ENCODE results near the gene DRAM1.
A peak's percentile ranks its signal among the peaks of the same experiment; 100 is the strongest.
"Not testable (repeated sequence)": the region's sequence is repeated elsewhere in the genome, so short reads cannot be mapped to it uniquely, and the experiment has no call there.

Gene DRAM1

DNA sequence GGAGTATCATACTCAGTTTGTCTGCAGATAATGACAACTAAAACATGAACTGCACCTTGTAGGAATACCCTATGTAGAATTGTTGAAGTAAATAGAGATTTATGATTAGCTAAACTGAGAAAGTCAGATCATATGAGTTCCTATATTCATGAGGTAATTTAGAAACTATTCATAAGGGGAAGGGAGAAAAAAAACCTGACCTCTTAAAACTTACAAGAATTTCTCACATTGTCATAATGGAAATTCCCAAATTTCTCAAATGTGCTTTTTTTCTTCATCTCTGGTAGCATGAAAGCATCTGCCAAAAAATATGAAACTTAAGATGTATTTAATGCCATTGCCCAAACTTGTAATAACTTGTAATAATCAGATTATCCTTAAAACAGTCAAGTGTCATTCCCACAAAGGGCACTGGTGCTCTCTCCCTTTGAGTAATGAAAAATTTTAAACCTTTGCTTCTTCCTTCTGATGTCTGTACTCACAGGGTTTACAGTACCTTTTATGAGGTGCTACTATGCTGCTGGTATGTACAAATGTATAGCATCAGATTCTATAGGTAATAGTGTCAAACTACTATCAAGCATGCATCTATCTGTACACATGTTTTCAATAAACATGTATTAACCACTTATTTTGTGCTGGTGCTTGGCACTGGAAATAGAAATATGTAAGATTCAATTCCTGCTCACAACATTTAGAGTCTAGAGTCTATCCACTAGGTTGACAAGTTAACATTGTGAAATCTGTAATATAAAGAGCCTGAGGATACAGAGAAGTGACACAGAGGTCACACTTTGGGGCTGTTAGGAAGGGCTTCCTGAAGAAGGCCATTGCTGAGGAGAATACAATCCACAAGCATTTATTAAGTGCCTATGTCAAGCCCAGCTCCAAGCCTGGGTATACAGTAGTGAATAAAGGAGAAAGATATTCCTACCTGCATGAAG lies 17.4 kb upstream of the DRAM1 start:
- no peak for DNase-seq

GRCh38 chr12:101861688-101862087 lies 15.7 kb upstream of the DRAM1 start:
- not testable (repeated sequence) for DNase-seq

DNA sequence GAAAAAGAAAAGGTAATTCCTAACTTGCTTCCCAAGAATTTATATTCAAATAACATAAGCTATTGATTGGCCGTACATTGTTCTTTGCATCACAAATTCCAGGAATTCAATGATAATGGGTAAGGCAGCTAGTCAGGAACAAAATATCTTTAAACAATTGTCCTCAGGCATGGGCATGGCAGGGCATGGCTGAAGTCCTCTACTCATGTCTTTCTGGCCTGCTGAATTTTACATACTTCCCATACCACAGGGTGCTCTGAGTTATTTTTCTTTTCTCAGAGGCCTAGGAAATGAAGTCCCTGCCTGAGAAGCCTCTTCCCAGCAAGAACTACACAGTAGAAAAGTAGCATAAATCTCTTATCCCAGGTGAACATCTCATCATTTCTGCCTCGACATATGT lies 15.1 kb upstream of the DRAM1 start:
- no peak for DNase-seq

DNA sequence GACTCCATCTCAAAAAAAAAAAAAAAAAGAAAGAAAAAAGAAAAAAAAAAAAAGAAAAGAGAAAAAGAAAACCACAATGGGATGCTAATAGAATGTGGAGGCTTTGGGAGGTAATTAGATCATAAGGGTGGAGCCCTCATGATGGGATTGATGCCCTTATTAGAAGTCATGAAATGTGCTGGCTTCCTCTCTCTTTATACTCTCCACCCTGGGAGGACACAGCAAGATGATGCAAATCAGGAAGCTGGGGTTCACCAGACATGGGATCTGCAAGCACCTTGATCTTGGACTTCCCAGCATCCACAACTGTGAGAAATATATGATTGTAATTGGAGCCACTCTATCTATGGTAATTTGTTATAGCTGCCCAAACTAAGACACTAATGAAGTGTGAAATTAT lies 13.4 kb upstream of the DRAM1 start:
- DNase-seq = no peak

- no peak for DNase-seq
Measured at GRCh38 chr12:101866615-101867373, 10.6 kb upstream of the DRAM1 start.

- DNase-seq = not testable (repeated sequence)
Measured at GRCh38 chr12:101867619-101868018, 9.8 kb upstream of the DRAM1 start.

DNA sequence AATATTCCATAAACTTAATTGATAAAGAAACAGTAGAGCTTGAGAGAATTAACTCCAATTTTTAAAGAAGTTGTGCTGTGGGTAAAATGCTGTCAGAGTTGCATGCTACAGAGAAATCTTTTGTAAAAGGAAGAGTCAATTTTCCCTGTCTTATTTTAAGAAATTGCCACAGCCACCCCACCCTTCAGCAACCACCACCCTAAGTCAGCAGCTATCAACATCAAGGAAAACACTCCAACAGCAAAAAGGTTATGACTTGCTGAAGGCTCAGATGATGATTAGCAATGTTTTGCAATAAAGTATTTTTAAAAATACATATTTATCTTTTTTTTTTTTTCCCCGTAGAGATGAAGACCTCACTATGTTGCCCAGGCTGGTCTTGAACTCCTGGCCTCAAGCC lies 6.5 kb upstream of the DRAM1 start:
- no peak for DNase-seq

DNA sequence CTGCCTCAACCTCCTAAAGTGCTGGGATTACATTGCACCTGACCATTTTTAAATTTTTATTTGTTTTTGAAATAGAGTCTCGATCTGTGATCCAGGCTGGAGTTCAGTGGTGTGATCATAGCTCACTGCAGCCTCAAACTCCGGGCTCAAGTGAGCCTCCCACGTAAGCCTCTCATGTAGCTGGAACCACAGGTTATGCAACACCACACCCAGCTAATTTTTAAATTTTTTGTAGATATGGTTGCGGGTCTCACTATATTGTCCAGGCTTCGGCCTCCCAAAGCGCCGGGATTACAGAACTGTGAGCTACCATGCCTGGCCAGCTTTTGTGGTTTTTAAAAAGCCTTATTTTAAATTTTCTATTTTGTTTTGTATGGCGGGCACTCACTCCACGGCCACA lies 2.2 kb upstream of the DRAM1 start:
- DNase-seq = no peak

DNA sequence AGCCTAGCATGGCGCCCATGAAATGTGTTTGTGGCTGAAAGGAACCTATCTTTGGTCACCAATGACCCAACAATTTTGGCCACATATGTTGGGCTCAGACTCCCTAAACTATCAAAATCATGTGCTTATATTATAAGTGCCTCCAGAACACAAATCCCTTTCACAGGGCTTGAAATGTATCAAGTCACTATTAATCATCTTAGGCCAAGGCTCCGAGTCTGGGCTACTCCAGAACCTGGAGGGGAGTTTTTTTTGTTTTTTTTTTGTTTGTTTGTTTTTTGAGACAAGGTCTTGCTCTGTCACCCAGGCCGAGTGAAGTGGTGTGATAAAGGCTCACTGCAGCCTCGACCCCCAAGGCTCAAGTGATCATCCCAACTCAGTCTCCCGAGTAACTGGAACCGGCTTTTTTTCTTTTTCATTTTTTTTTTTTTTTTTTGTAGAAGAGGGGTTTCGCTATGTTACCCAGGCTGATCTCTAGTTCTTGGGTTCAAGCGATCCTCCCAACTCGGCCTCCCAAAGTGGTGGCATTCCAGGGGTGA lies 989 bp upstream of the DRAM1 start:
- no peak for DNase-seq

GRCh38 chr12:101877806-101878242 lies 444 bp downstream of the DRAM1 start:
- no peak for DNase-seq

DNA sequence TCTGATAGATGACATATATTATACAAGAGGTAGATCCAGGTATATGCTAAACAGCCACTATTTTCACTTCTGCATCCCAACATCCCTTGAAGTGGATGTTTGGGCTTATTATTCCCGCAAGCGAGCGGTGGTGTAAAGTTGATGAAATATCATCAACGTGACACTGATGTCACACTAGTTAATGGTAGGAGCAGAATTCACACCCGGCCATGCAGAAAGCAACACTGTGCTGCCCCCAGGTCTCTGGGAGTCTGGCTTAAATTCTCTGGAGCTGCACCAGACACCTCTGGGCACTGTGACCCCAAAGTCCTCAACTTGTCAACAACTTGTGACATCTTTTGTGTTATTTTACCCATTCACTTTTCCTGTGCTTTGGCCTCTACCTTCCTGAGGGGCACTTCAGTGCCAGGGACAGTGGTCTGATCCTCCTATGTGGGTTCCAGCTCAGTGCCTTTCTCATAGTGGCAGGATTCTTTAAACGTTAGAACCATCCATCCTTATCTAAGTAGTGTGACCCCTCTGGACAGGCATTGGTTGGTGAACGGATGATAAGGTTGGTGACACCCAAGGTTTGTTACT lies 952 bp downstream of the DRAM1 start:
- DNase-seq = no peak

DNA sequence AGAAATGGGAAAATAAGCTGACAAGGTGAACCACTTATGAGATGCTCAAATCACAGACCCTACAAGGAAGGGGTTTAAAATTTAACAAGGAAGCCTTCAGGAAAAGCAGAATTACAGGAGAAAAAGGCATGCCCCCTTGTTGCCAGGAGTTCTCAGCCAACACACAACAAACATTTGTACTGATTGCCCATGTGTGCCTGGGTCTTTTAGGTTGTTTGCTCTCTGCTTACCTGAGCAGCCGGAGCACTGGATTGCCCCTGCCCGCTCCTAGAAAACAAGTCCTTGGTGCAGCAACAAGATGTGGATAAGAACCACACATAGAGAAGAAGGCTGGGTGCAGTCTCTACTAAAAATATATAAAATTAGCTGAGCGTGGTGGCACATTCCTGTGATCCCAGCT lies 3.4 kb downstream of the DRAM1 start:
- no peak for DNase-seq

DNA sequence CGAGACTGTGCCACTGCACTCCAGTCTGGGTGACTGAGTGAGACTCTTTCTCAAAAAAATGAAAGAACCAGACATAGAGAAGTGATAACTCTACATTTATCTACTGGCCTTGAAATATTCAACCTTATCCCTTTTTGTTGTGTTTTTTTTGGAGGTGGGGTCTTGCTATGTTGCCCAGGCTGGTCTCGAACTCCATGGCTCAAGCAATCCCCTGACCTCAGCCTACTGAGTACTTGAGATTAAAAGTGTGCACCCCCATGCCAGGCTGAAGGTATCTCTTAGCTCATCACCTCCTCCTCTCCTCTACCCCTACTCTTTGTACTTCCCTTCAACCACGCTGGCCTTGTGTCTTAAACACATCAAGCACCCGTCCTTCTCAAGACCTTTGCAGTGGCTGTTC lies 3.8 kb downstream of the DRAM1 start:
- DNase-seq = no peak

- DNase-seq = no peak
Measured at GRCh38 chr12:101884174-101884573, 6.8 kb downstream of the DRAM1 start.

GRCh38 chr12:101884781-101885340 lies 7.5 kb downstream of the DRAM1 start:
- not testable (repeated sequence) for DNase-seq

GRCh38 chr12:101885912-101886561 lies 8.7 kb downstream of the DRAM1 start:
- DNase-seq = no peak

DNA sequence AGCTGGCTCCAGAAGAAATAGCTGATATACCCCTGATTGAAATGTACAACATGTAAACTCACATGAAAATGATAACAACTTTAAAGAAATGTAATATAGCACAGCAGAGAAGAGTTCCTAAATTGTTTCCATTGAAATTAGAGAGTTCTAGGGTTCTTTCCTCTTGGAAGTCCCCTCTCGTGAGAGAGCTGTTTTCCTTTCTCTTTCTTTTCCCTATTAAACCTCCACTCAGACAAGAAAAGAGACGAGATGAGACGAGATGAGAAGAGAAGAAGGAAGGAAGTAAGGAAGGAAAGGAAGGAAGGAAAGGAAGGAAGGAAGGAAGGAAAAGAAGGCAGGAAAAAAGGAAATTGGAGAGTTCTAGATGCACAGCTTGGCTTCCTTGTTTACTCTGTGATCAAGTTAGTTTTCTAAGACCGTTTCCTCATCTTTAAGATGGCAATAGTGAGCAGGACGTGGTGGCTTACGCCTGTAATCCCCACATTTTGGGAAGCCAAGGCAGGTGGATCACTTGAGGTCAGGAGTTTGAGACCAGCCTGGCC lies 11.9 kb downstream of the DRAM1 start:
- DNase-seq = no peak

DNA sequence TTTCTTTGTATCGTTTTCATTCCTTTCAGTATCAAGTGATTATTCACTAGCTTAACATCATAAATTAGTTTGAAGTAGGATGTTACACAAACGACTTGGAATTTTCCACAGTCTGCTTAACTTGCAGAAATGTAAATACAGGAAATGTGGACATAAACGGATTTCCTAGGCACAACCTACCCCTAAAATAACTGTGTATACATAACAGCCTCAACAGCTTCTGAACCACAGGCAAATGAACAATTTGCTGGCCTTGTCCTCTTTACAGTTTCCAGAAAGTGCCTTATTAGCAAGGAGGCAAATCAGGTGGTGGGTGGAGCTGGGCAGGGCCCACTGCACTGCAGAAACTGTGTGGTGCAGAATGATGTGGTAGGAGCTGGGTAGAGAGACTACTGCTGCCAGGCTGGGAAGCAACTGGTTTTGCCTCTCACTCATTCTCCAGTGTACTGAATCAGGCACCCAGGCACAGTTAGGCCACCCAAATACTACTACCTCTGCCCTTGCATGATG lies 14.1 kb downstream of the DRAM1 start:
- peak in 1 of 5 experiments; percentile 11 for DNase-seq

DNA sequence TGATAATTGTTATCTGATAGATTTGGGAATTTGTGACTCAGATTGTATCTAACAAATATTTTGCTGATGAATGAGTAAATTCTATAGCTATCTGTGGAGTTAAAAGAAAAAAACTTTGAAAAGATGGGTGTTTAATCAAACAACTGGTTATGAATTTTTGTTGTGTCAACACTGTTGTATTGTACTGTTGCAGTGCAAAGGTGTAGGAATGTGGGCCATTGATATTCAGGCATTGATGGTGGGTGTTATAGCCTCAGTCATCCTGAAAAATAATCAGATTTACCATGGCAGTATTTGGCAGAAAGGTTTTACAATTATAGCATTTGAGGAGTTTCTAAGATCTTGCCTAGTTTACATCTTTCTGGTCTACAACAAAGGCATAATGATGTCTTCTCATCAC lies 15.4 kb downstream of the DRAM1 start:
- no peak for DNase-seq

- DNase-seq = no peak
Measured at GRCh38 chr12:101901777-101902176, 24.4 kb downstream of the DRAM1 start.

DNA sequence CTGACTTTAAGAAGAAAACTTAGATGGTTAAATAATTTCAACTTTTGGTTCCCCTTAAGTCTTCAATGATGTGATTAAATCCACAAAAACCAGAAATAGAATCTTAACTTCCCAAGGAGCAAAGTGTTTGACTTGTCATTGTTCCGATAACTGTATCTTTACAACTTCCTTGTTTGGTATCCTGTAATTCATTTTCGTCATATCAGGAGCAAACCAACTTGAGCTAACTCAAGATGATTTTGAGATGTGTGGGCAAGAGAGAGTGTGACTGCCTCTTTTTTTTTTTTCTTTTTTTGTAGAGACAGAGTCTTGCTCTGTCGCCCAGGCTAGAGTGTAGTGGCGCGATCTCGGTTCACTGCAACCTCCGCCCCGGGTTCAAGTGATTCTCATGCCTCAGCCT lies 25.3 kb downstream of the DRAM1 start:
- DNase-seq = no peak

- DNase-seq = no peak
Measured at GRCh38 chr12:101906226-101906625, 28.8 kb downstream of the DRAM1 start.
